VCaP (cell line): ENCODE measurements around the gene TRPM3.

ENCODE experiments used
- H3K27ac ChIP-seq: fragments of 450-650 bp; 2 replicates; pipeline ENCODE4 v1.5.1; 2017
- CTCF ChIP-seq: fragments of 450-650 bp; conservative IDR thresholded peaks from 2 replicates; pipeline ENCODE4 v1.5.1; 2017; ENCODE audit warnings: mild to moderate bottlenecking, moderate library complexity

Gene TRPM3

GRCh38 chr9:70910598-70910997 is 210.8 kb downstream of the TRPM3 start:
- TF ChIP-seq CTCF = no peak
- no peak overlapping the region for H3K27ac ChIP-seq

GRCh38 chr9:70902692-70903131 is 218.7 kb downstream of the TRPM3 start:
- no peak for TF ChIP-seq CTCF
- H3K27ac ChIP-seq = no peak overlapping the region

GRCh38 chr9:70902171-70902570 is 219.2 kb downstream of the TRPM3 start:
- no peak overlapping the region for H3K27ac ChIP-seq
- TF ChIP-seq CTCF = no peak

GRCh38 chr9:70901746-70902145 is 219.7 kb downstream of the TRPM3 start:
- H3K27ac ChIP-seq = no peak overlapping the region
- TF ChIP-seq CTCF = no peak

GRCh38 chr9:70901013-70901412 is 220.4 kb downstream of the TRPM3 start:
- no peak for TF ChIP-seq CTCF

GRCh38 chr9:70893580-70894122 is 227.8 kb downstream of the TRPM3 start:
- no peak overlapping the region for H3K27ac ChIP-seq
- TF ChIP-seq CTCF = no peak

More at GRCh38 chr9:70901013-70901412, 220.4 kb downstream of the TRPM3 start:
- H3K27ac ChIP-seq = no peak overlapping the region

GRCh38 chr9:70888471-70888870 is 232.9 kb downstream of the TRPM3 start:
- no peak for TF ChIP-seq CTCF

More at GRCh38 chr9:70888471-70888870, 232.9 kb downstream of the TRPM3 start:
- no peak overlapping the region for H3K27ac ChIP-seq
